ENCODE measurements around the gene FNBP1L. TPM values are rescaled to one million over a fixed set of nuclear protein-coding genes. Genes with fewer than 3 reads are reported as not detected.
A peak's percentile ranks its signal among the peaks of the same experiment; 100 is the strongest.
"Not testable (repeated sequence)": the region's sequence is repeated elsewhere in the genome, so short reads cannot be mapped to it uniquely, and the experiment has no call there.

FNBP1L gene
- total RNA-seq, 4 donors from 2014 or later = 6.1 to 24.7 (median 14.7) TPM

GRCh38 chr1:93588206-93588605 is 140.3 kb downstream of the FNBP1L start:
- no peaks in the 10 kb centered on the region for H3K27me3 ChIP-seq
- H3K4me3 ChIP-seq = no peak overlapping the region
- WGBS, 2 donors (ENCODE audit: low coverage in 1 of 2) = 74 to 76% methylated on average over 6 of the region's 6 CpGs
- TF ChIP-seq CTCF (IDR thresholded peaks at IDR 0.05) (no peak), POLR2AphosphoS5 (IDR thresholded peaks at IDR 0.05) (no peak), POLR2A (IDR thresholded peaks at IDR 0.05) (no peak)
- H3K4me1 ChIP-seq = peaks cover 0 to 48% (median 8%) of the 10 kb centered on the region in 3 donors
- no peak overlapping the region for H3K27ac ChIP-seq
- ATAC-seq = no peak
- no peaks in the 10 kb centered on the region for H3K9me3 ChIP-seq
- H3K36me3 ChIP-seq = peaks cover 0 to 64% of the 10 kb centered on the region in 2 donors

- no peak for ATAC-seq
- Histone ChIP-seq H3K27me3 (no peaks in the 10 kb centered on the region), H3K4me3 (no peak overlapping the region), H3K9me3 (no peaks in the 10 kb centered on the region), H3K27ac (no peak overlapping the region), H3K36me3 (peaks cover 0 to 56% of the 10 kb centered on the region in 2 donors), H3K4me1 (peaks cover 0 to 53% (median 8%) of the 10 kb centered on the region in 3 donors)
- WGBS, 2 donors (ENCODE audit: low coverage in 1 of 2) = no CpG with 5 or more reads among the region's 20 CpGs
- TF ChIP-seq EP300 (IDR thresholded peaks at IDR 0.05) (no peak), POLR2A (IDR thresholded peaks at IDR 0.05) (no peak), POLR2AphosphoS5 (IDR thresholded peaks at IDR 0.05) (no peak)
Measured at GRCh38 chr1:93588955-93589354, 141.0 kb downstream of the FNBP1L start.

GRCh38 chr1:93591291-93591675 is 143.4 kb downstream of the FNBP1L start:
- H3K9me3 ChIP-seq, H3K4me3 ChIP-seq, H3K27ac ChIP-seq, H3K27me3 ChIP-seq, ATAC-seq: not testable (repeated sequence)
- H3K4me1 ChIP-seq = peaks cover 3 to 53% (median 11%) of the 10 kb centered on the region in 3 donors
- H3K36me3 ChIP-seq = peaks cover 0 to 48% of the 10 kb centered on the region in 2 donors
- 68 to 87% methylated on average over 3 of the region's 3 CpGs for WGBS, 2 donors (ENCODE audit: low coverage in 1 of 2)

- Histone ChIP-seq H3K4me3 (no peak overlapping the region), H3K9me3 (no peaks in the 10 kb centered on the region), H3K27me3 (no peaks in the 10 kb centered on the region), H3K27ac (peak overlapping the region in 2 of 4 donors; percentile 4 to 46), H3K36me3 (peaks cover 0 to 44% of the 10 kb centered on the region in 2 donors), H3K4me1 (peaks cover 6 to 59% (median 15%) of the 10 kb centered on the region in 3 donors)
- TF ChIP-seq CTCF (IDR thresholded peaks at IDR 0.05) = no peak
- TF ChIP-seq EP300 (IDR thresholded peaks at IDR 0.05) = no peak
- no peak for TF ChIP-seq POLR2AphosphoS5 (IDR thresholded peaks at IDR 0.05)
- TF ChIP-seq POLR2A (IDR thresholded peaks at IDR 0.05) = no peak
- no peak for ATAC-seq
- WGBS, 2 donors (ENCODE audit: low coverage in 1 of 2) = 54 to 80% methylated on average over 6 to 8 of the region's 17 CpGs
Measured at GRCh38 chr1:93591676-93592550, 144.0 kb downstream of the FNBP1L start.

- WGBS, 2 donors (ENCODE audit: low coverage in 1 of 2) = 93% methylated on average over 5 of the region's 6 CpGs; no CpG with 5 or more reads in 1 of the 2 donors
- H3K27ac ChIP-seq = peak overlapping the region in 2 of 4 donors; percentile 4 to 46
- no peak for ATAC-seq
Measured at GRCh38 chr1:93592551-93592949, 144.6 kb downstream of the FNBP1L start.

More at GRCh38 chr1:93592551-93592949, 144.6 kb downstream of the FNBP1L start:
- Histone ChIP-seq H3K4me1 (peaks cover 6 to 65% (median 15%) of the 10 kb centered on the region in 3 donors), H3K9me3 (no peaks in the 10 kb centered on the region), H3K4me3 (no peak overlapping the region), H3K36me3 (peaks cover 0 to 38% of the 10 kb centered on the region in 2 donors), H3K27me3 (no peaks in the 10 kb centered on the region)
- TF ChIP-seq EP300 (IDR thresholded peaks at IDR 0.05) (no peak), CTCF (IDR thresholded peaks at IDR 0.05) (no peak), POLR2AphosphoS5 (IDR thresholded peaks at IDR 0.05) (no peak), POLR2A (IDR thresholded peaks at IDR 0.05) (no peak)
